Lower lobe of right lung (tissue), 2 donors: ENCODE results near the gene RAB38. TPM values are rescaled to one million over a fixed set of nuclear protein-coding genes. Genes with fewer than 3 reads are reported as not detected.

Experiments used
- ATAC-seq, 2 donors: fragments of 200-7000 bp; cut with Tn5 transposase; one replicate each; pipeline ENCODE4 v1.9.1; 2020 to 2022; ENCODE audit warnings: mild to moderate bottlenecking in 2 of 2, moderate library complexity in 2 of 2
- DNase-seq: peaks from one replicate; pipeline ENCODE4 v3.0.0-alpha.2; 2020
- H3K27ac ChIP-seq: fragments of 200-600 bp; one replicate; pipeline ENCODE4 v1.8.0; 2022
- H3K27me3 ChIP-seq: fragments of 200-600 bp; one replicate; pipeline ENCODE4 v1.8.0; 2022; ENCODE audit warnings: low read depth
- H3K36me3 ChIP-seq: fragments of 200-600 bp; one replicate; pipeline ENCODE4 v1.8.0; 2022; ENCODE audit warnings: mild to moderate bottlenecking
- H3K4me1 ChIP-seq: fragments of 200-600 bp; one replicate; pipeline ENCODE4 v1.8.0; 2022
- H3K4me3 ChIP-seq: fragments of 200-600 bp; one replicate; pipeline ENCODE4 v1.8.0; 2022; ENCODE audit warnings: mild to moderate bottlenecking
- H3K9me3 ChIP-seq: fragments of 200-600 bp; one replicate; pipeline ENCODE4 v1.8.0; 2022
- intact Hi-C: fragments of 100-400 bp; cut with DNase I; formaldehyde crosslinking; loops from one replicate; pipeline ENCODE4 v1.11.0; 2022
- total RNA-seq: library from RNA; stranded (reverse); fragmentation: NEBNext Ultra II Directional; extraction: Animal tissue kit (Norgen Biotek cat#: 25700); gene quantifications from one replicate; pipeline ENCODE4 v1.2.1, GENCODE V29; 2021
- TF ChIP-seq, protein P1 (sequence below): fragments of 200-600 bp; IDR thresholded peaks from one replicate; pipeline ENCODE4 v1.8.0; 2022; ENCODE audit warnings: antibody characterized with exemption, mild to moderate bottlenecking
- donor health status: DM: no; HTN: yes; CAD: no; lungs with severe emphysema.

Gene RAB38
- total RNA-seq, 1 donor from 2014 or later, result 10.9 TPM

DNA sequence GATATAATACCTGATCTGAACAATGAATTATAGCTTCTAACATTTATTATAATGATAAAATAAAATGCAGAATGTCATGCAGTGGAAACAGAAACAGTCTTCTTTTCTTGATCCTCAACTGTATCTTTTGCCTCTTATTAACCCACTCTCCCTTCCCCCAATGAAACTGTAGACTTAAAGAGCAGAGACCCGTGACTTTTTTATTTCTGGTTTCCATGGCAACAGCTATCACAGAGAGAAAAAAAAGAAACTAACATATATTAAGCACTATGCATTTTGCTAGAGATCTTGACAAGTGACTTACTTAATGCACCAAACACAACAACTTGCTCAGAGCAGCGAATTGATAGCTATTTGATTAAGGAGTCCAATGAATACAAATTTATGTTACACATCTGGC lies 69.3 kb downstream of the RAB38 start:
- H3K4me1 ChIP-seq, result no peaks in the 10 kb centered on the region
- intact Hi-C loops, result no loop called here
- TF ChIP-seq, protein P1, sequence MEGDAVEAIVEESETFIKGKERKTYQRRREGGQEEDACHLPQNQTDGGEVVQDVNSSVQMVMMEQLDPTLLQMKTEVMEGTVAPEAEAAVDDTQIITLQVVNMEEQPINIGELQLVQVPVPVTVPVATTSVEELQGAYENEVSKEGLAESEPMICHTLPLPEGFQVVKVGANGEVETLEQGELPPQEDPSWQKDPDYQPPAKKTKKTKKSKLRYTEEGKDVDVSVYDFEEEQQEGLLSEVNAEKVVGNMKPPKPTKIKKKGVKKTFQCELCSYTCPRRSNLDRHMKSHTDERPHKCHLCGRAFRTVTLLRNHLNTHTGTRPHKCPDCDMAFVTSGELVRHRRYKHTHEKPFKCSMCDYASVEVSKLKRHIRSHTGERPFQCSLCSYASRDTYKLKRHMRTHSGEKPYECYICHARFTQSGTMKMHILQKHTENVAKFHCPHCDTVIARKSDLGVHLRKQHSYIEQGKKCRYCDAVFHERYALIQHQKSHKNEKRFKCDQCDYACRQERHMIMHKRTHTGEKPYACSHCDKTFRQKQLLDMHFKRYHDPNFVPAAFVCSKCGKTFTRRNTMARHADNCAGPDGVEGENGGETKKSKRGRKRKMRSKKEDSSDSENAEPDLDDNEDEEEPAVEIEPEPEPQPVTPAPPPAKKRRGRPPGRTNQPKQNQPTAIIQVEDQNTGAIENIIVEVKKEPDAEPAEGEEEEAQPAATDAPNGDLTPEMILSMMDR, result no peak
- DNase-seq, result no peak
- no peaks in the 10 kb centered on the region for H3K27me3 ChIP-seq
- no peaks in the 10 kb centered on the region for H3K36me3 ChIP-seq
- no peaks in the 10 kb centered on the region for H3K9me3 ChIP-seq
- H3K27ac ChIP-seq, result no peak overlapping the region
- no peak overlapping the region for H3K4me3 ChIP-seq
- no peak for ATAC-seq

DNA sequence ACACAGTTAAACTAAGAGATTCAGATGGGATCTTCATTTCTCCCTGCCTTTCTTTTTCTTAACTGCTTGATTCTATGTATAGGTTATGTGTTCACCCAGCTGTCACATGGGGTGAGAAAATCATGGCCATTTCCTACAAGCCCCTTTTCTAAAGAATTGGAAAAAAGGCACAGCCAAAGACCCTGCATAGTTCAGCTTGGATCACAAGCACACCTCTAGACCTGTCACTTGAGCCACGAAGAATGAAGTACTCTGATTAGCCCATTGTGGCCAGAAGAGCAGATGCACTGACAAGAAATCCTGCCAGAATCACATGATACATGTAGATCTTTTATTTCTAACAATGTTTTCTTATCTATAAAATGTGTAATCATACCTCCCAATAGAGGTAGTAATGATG lies 69.7 kb downstream of the RAB38 start:
- TF ChIP-seq, protein P1, result no peak
- Histone ChIP-seq H3K36me3 (no peaks in the 10 kb centered on the region), H3K27ac (no peak overlapping the region), H3K9me3 (no peaks in the 10 kb centered on the region), H3K27me3 (no peaks in the 10 kb centered on the region), H3K4me3 (no peak overlapping the region), H3K4me1 (no peaks in the 10 kb centered on the region)
- DNase-seq (no peak), ATAC-seq (no peak)
- intact Hi-C loops, result no loop called here

DNA sequence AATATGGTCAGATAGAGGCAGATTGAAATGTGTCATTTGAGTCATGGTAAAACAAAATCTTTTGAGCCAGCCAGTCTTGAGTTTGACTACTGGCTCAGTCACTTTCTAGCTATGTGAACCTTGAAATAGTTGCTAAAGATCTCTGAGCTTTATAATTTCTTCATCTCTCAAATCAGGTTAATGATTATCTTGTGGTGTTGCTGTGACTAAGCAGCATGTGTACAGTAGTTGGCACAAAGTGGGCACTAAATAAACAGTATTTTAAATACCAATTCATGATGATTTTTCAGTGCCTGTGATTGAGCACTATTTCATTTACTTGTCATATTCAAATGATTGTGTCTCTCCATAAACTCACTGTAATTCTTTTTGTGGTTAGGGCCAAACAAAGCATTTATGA lies 70.8 kb downstream of the RAB38 start:
- DNase-seq (no peak), ATAC-seq (peak; percentile 85 to 86)
- Histone ChIP-seq H3K9me3 (no peaks in the 10 kb centered on the region), H3K4me1 (no peaks in the 10 kb centered on the region), H3K36me3 (no peaks in the 10 kb centered on the region), H3K27ac (no peak overlapping the region), H3K27me3 (no peaks in the 10 kb centered on the region), H3K4me3 (no peak overlapping the region)
- intact Hi-C loops, result no loop called here
- TF ChIP-seq, protein P1, result no peak

DNA sequence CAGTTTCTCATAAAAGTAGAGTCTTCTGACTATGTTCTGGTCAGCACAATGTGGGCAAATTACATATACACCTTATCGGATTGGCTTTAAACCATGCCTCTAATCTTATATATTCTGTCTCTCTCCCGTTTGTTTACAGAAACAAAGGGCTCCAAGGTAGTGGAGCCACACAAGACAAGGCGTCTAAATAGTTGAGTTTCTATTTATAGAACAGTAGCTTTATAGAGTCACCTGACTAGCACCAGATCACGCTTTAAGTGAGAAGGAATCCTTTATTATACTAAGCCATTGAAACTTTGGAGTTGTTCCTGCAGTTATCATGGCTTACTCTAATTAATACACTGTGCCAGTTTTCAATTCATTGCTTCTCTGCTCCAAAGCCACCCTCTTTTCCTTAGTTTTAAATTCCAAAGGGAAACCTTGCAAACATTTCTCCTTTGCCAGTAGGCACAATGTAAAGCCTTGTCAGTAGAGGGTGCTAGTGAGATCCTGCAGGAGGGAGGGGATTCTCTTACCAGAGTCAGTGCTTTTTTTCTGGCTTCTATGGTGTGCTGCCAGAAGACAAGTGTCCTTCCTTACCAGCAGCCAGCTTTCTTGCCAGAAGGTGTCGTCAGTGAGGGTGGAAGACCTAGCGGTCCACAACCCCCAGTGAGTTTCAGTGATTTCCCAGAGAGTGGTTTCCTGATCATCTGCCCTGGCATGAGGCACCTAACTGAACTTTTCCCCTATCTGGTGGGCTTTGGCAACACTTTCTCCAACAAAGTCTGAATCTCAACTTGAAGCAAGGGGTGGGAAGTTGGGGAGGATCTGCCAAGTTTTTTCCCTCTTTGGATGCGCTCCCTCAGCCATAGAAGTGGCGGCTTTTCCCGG lies 71.7 kb downstream of the RAB38 start:
- DNase-seq (peak; percentile 54), ATAC-seq (peak; percentile 91 to 94)
- Histone ChIP-seq H3K36me3 (no peaks in the 10 kb centered on the region), H3K9me3 (no peaks in the 10 kb centered on the region), H3K27me3 (no peaks in the 10 kb centered on the region), H3K27ac (no peak overlapping the region), H3K4me3 (no peak overlapping the region), H3K4me1 (no peaks in the 10 kb centered on the region)
- intact Hi-C loops, result no loop called here
- TF ChIP-seq, protein P1, result peak; percentile 50

DNA sequence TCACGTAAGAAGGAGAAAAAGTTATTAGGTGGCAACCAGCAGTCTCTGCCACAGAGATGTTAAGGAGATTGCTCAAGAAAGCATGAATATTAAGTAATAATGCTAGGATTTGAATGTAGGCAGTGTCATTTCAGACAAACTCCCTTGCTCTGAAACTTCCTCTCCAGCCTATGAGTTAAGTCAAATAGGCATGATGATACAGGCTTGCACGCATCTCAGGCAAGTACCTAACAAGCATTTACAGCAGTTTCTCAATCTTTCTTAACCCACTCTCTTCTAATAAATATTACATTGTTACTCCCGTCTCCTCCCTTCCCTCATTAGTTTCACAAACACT lies 72.7 kb downstream of the RAB38 start:
- TF ChIP-seq, protein P1, result no peak
- Histone ChIP-seq H3K4me1 (no peaks in the 10 kb centered on the region), H3K4me3 (no peak overlapping the region), H3K9me3 (no peaks in the 10 kb centered on the region), H3K27me3 (no peaks in the 10 kb centered on the region), H3K27ac (no peak overlapping the region), H3K36me3 (no peaks in the 10 kb centered on the region)
- DNase-seq (no peak), ATAC-seq (no peak)
- intact Hi-C loops, result no loop called here
